Stimulated activated CD4-positive, alpha-beta T cell treated with anti-CD3 and anti-CD28 coated beads, TNF-alpha, amount 100 ng/mL, for 1 hour (primary cell): ENCODE results near the gene RCHY1.
"Not testable (repeated sequence)": the region's sequence is repeated elsewhere in the genome, so short reads cannot be mapped to it uniquely, and the experiment has no call there.

Experiments
- DNase-seq, 3 donors: peaks; one replicate each; pipeline ENCODE4 v3.0.0-alpha.2; 2020; ENCODE audit warnings: low read depth in 3 of 3, low spot score in 1 of 3

The RCHY1 gene

GRCh38 chr4:75516144-75516543 lies 1.9 kb upstream of the RCHY1 start:
- no peak for DNase-seq

GRCh38 chr4:75514949-75515612 lies 878 bp upstream of the RCHY1 start:
- no peak for DNase-seq

- no peak for DNase-seq
Observed at GRCh38 chr4:75513526-75514130, 575 bp downstream of the RCHY1 start.

- no peak for DNase-seq
Observed at GRCh38 chr4:75512386-75513211, 1.6 kb downstream of the RCHY1 start.

- no peak for DNase-seq
Observed at GRCh38 chr4:75511841-75512240, 2.4 kb downstream of the RCHY1 start.

- not testable (repeated sequence) for DNase-seq
Observed at GRCh38 chr4:75509592-75509991, 4.6 kb downstream of the RCHY1 start.

GRCh38 chr4:75505630-75506029 lies 8.6 kb downstream of the RCHY1 start:
- DNase-seq: no peak

- DNase-seq: no peak
Observed at GRCh38 chr4:75502671-75503070, 11.5 kb downstream of the RCHY1 start.

- no peak for DNase-seq
Observed at GRCh38 chr4:75499900-75500299, 14.3 kb downstream of the RCHY1 start.

GRCh38 chr4:75498041-75498440 lies 16.2 kb downstream of the RCHY1 start:
- no peak for DNase-seq

GRCh38 chr4:75497133-75497532 lies 17.1 kb downstream of the RCHY1 start:
- DNase-seq: no peak

- DNase-seq: no peak
Observed at GRCh38 chr4:75496406-75496805, 17.8 kb downstream of the RCHY1 start.

GRCh38 chr4:75495476-75495875 lies 18.7 kb downstream of the RCHY1 start:
- no peak for DNase-seq

- DNase-seq: no peak
Observed at GRCh38 chr4:75494563-75494962, 19.6 kb downstream of the RCHY1 start.

- no peak for DNase-seq
Observed at GRCh38 chr4:75490155-75490554, 24.0 kb downstream of the RCHY1 start.

GRCh38 chr4:75484190-75484589 lies 30.0 kb downstream of the RCHY1 start:
- DNase-seq: no peak

- no peak for DNase-seq
Observed at GRCh38 chr4:75477201-75477600, 37.0 kb downstream of the RCHY1 start.

- no peak for DNase-seq
Observed at GRCh38 chr4:75470738-75471137, 43.5 kb downstream of the RCHY1 start.

- DNase-seq: no peak
Observed at GRCh38 chr4:75469896-75470295, 44.3 kb downstream of the RCHY1 start.

- no peak for DNase-seq
Observed at GRCh38 chr4:75457365-75457764, 56.8 kb downstream of the RCHY1 start.

GRCh38 chr4:75434105-75434504 lies 80.1 kb downstream of the RCHY1 start:
- no peak for DNase-seq

- no peak for DNase-seq
Observed at GRCh38 chr4:75432683-75433082, 81.5 kb downstream of the RCHY1 start.
